H1 (cell line): Measurements from ENCODE around the gene CXCL1. TPM values are rescaled to one million over a fixed set of nuclear protein-coding genes. Genes with fewer than 3 reads are reported as not detected.

Experiments used
- CTCF ChIA-PET: fragments of 300-600 bp; sonication (Branson Sonifier 250); formaldehyde crosslinking; loops from one replicate; lab custom pipeline; 2021; ENCODE audit not compliant: partially characterized antibody; lab: Charles Lee
- POLR2A ChIA-PET: fragments of 300-600 bp; sonication (Branson Sonifier 250); formaldehyde crosslinking; loops from one replicate; lab custom pipeline; 2021; ENCODE audit warnings: inconsistent platforms; ENCODE audit not compliant: partially characterized antibody; lab: Charles Lee
- DNase-seq, 2 experiments: peaks; one replicate each; pipeline versions ENCODE4 v3.0.0 to v3.0.0-alpha.2; 2010 to 2022; ENCODE audit warnings: low spot score in 2 of 2, low read depth in 1 of 2, mixed read lengths in 1 of 2
- FAIRE-seq: peaks from 2 replicates; lab custom pipeline; 2011; peaks lifted over from hg19 to GRCh38; lab: Jason Lieb, UNC
- H2AFZ ChIP-seq: 2 replicates; pipeline ENCODE4 v1.8.1; 2012; ENCODE audit warnings: low read length, inconsistent platforms
- H2AK5ac ChIP-seq: 2 replicates; pipeline ENCODE4 v1.6.1; 2013; ENCODE audit warnings: low read depth, low read length
- H2BK120ac ChIP-seq: replicated peaks from 2 replicates; pipeline ENCODE3; 2013; ENCODE audit warnings: low read depth, low read length, inconsistent platforms
- H2BK12ac ChIP-seq: 2 replicates; pipeline ENCODE4 v1.6.1; 2013; ENCODE audit warnings: low read depth, low read length
- H2BK15ac ChIP-seq: 2 replicates; pipeline ENCODE4 v1.6.1; 2013; ENCODE audit warnings: low read length
- H2BK20ac ChIP-seq: 2 replicates; pipeline ENCODE4 v1.6.1; 2013; ENCODE audit warnings: low read length
- H2BK5ac ChIP-seq: 2 replicates; pipeline ENCODE4 v1.6.1; 2013; ENCODE audit warnings: low read depth, low read length
- H3K14ac ChIP-seq: 2 replicates; pipeline ENCODE4 v1.6.1; 2013; ENCODE audit warnings: inconsistent platforms; ENCODE audit not compliant: insufficient read length
- H3K18ac ChIP-seq: 2 replicates; pipeline ENCODE4 v1.6.1; 2013; ENCODE audit warnings: low read length; ENCODE audit errors: extremely low read depth
- H3K23ac ChIP-seq: 2 replicates; pipeline ENCODE4 v1.6.1; 2013; ENCODE audit warnings: inconsistent platforms; ENCODE audit not compliant: insufficient read length
- H3K23me2 ChIP-seq: 2 replicates; pipeline ENCODE4 v1.6.1; 2013; ENCODE audit warnings: low read depth, low read length
- H3K27ac ChIP-seq: 2 replicates; pipeline ENCODE4 v1.6.1; 2011; ENCODE audit warnings: low read depth, low read length, inconsistent platforms
- H3K27me3 ChIP-seq, 4 experiments: replicated peaks in 1 of 4; 1 replicate in 1 of 4; 2 replicates in 3 of 4; pipeline versions ENCODE4 v1.6.1 to v1.8.1; 2011 to 2013; ENCODE audit warnings: low read length in 3 of 4, mild to moderate bottlenecking in 3 of 4, inconsistent platforms in 2 of 4, mixed read lengths in 2 of 4, moderate library complexity in 1 of 4; ENCODE audit not compliant: control insufficient read depth in 3 of 4, insufficient read depth in 3 of 4; ENCODE audit errors: extremely low read depth in 1 of 4
- H3K36me3 ChIP-seq, 4 experiments: 2 replicates each; pipeline versions ENCODE4 v1.6.1 to v1.8.1; 2011 to 2013; ENCODE audit warnings: mild to moderate bottlenecking in 4 of 4, low read length in 3 of 4, moderate library complexity in 2 of 4, control low read depth in 1 of 4, inconsistent platforms in 1 of 4; ENCODE audit not compliant: insufficient read depth in 4 of 4, control insufficient read depth in 2 of 4
- H3K4ac ChIP-seq: replicated peaks from 2 replicates; pipeline ENCODE3; 2013; ENCODE audit warnings: low read length, low read depth, mixed read lengths, inconsistent platforms; ENCODE audit not compliant: insufficient read length
- H3K4me1 ChIP-seq, 4 experiments: replicated peaks in 1 of 4; 1 replicate in 1 of 4; 2 replicates in 3 of 4; pipeline versions ENCODE4 v1.6.1 to v1.8.1; 2011 to 2013; ENCODE audit warnings: low read length in 3 of 4, inconsistent platforms in 2 of 4, mixed read lengths in 1 of 4; ENCODE audit not compliant: insufficient read depth in 4 of 4, control insufficient read depth in 3 of 4
- H3K4me2 ChIP-seq, 2 experiments: 2 replicates each; pipeline versions ENCODE4 v1.6.1 to v1.8.1; 2011 to 2013; ENCODE audit warnings: low read depth in 2 of 2, low read length in 2 of 2, control low read depth in 1 of 2, inconsistent platforms in 1 of 2, mild to moderate bottlenecking in 1 of 2; ENCODE audit not compliant: insufficient read depth in 1 of 2
- H3K4me3 ChIP-seq, 4 experiments: fragments of 200-600, 300-600 bp in 1 of 4; sonication (generic), shearing (Covaris generic), sonication (Bioruptor Twin) in 1 of 4; 2 replicates each; pipeline versions ENCODE4 v1.5.1 to v1.8.1; 2011 to 2016; ENCODE audit warnings: low read length in 4 of 4, low read depth in 3 of 4, control low read depth in 2 of 4, inconsistent platforms in 2 of 4, mild to moderate bottlenecking in 2 of 4, mixed read lengths in 1 of 4, moderate library complexity in 1 of 4; ENCODE audit not compliant: insufficient read depth in 2 of 4; ENCODE audit errors: extremely low read depth in 1 of 4
- H3K56ac ChIP-seq: replicated peaks from 2 replicates; pipeline ENCODE3; 2013; ENCODE audit warnings: low read depth, mild to moderate bottlenecking, mixed read lengths, low read length, inconsistent platforms; ENCODE audit not compliant: insufficient read length
- H3K79me1 ChIP-seq: 2 replicates; pipeline ENCODE4 v1.6.1; 2013; ENCODE audit warnings: low read depth, low read length, control low read depth
- H3K79me2 ChIP-seq, 2 experiments: 2 replicates each; pipeline versions ENCODE4 v1.6.1 to v1.8.1; 2012 to 2013; ENCODE audit warnings: low read length in 2 of 2, mild to moderate bottlenecking in 2 of 2, inconsistent platforms in 1 of 2; ENCODE audit not compliant: insufficient read depth in 2 of 2, control insufficient read depth in 1 of 2
- H3K9ac ChIP-seq, 4 experiments: replicated peaks in 1 of 4; 1 replicate in 1 of 4; 2 replicates in 3 of 4; pipeline versions ENCODE4 v1.6.1 to v1.8.1; 2011 to 2013; ENCODE audit warnings: low read depth in 3 of 4, low read length in 3 of 4, control low read depth in 2 of 4, mild to moderate bottlenecking in 2 of 4, moderate library complexity in 2 of 4, inconsistent platforms in 1 of 4; ENCODE audit errors: extremely low read depth in 1 of 4
- H3K9me3 ChIP-seq, 2 experiments: 2 replicates each; pipeline versions ENCODE4 v1.6.1 to v1.8.1; 2012 to 2013; ENCODE audit warnings: mild to moderate bottlenecking in 2 of 2, moderate library complexity in 2 of 2, control low read depth in 1 of 2, inconsistent platforms in 1 of 2, low read depth in 1 of 2, low read length in 1 of 2, mixed read lengths in 1 of 2; ENCODE audit not compliant: insufficient read depth in 2 of 2
- H4K20me1 ChIP-seq, 2 experiments: replicated peaks in 1 of 2; 2 replicates each; pipeline versions ENCODE3 to v1.8.1; 2011 to 2013; ENCODE audit warnings: inconsistent platforms in 2 of 2, low read length in 2 of 2, mild to moderate bottlenecking in 1 of 2; ENCODE audit not compliant: insufficient read depth in 2 of 2, control insufficient read depth in 1 of 2
- H4K5ac ChIP-seq: 2 replicates; pipeline ENCODE4 v1.6.1; 2013; ENCODE audit warnings: low read length, low read depth, mixed read lengths, inconsistent platforms; ENCODE audit not compliant: insufficient read length
- H4K8ac ChIP-seq: 2 replicates; pipeline ENCODE4 v1.8.0; 2013; ENCODE audit warnings: mild to moderate bottlenecking, moderate library complexity, low read length, inconsistent platforms; ENCODE audit not compliant: insufficient read depth; ENCODE audit errors: extremely low read depth
- H4K91ac ChIP-seq: replicated peaks from 2 replicates; pipeline ENCODE3; 2013; ENCODE audit warnings: low read length, mixed read lengths, inconsistent platforms; ENCODE audit not compliant: insufficient read length
- CBX8 ChIP-seq: fragments of 300-800, 300-1000 bp; sonication (generic); IDR thresholded peaks from 2 replicates; pipeline ENCODE4 v1.7.1; 2016; ENCODE audit warnings: low read depth, low read length, borderline replicate concordance
- HDAC2 ChIP-seq, 2 experiments: fragments of 300-600 bp in 1 of 2; sonication (generic) in 1 of 2; IDR thresholded peaks; 2 replicates each; pipeline ENCODE4 v1.6.1; 2011 to 2012; ENCODE audit warnings: low read depth in 2 of 2, low read length in 2 of 2, mild to moderate bottlenecking in 2 of 2, moderate library complexity in 2 of 2, borderline replicate concordance in 1 of 2, inconsistent platforms in 1 of 2
- WGBS, 2 experiments: shearing (Covaris generic) in 1 of 2; methylation state at CpG; one replicate each; pipeline versions ENCODE4 v1.1.6 to v1.1.7; 2013 to 2015; ENCODE audit warnings: low lambda C conversion rate in 2 of 2, mixed read lengths in 2 of 2, inconsistent platforms in 1 of 2, low coverage in 1 of 2, missing lambda C conversion rate in 1 of 2; ENCODE audit not compliant: insufficient replicate concordance in 2 of 2, insufficient coverage in 1 of 2, insufficient read length in 1 of 2; ENCODE audit errors: extremely low coverage in 1 of 2, missing lambda C conversion rate in 1 of 2; 5-methylcytosine and 5-hydroxymethylcytosine counted together
- polyA plus RNA-seq, 7 experiments: library from polyadenylated mRNA; depleted of rRNA in 3 of 7; stranded (reverse) in 5 of 7; unstranded in 2 of 7; fragments of >200 nt in 5 of 7; fragments of 200-250 nt in 2 of 7; gene quantifications; 1 replicate in 5 of 7; 2 replicates in 1 of 7; 4 replicates in 1 of 7; pipeline versions ENCODE4 v1.2.1 to v1.2.3, GENCODE V29; 2011 to 2013; ENCODE audit warnings: missing spikeins in 2 of 7, mixed read lengths in 2 of 7
- total RNA-seq: library from RNA; stranded (reverse); fragmentation: NEBNext Ultra II Directional; extraction: Animal tissue kit (Norgen Biotek cat#: 25700); gene quantifications from 2 replicates; pipeline ENCODE4 v1.2.1, GENCODE V29; 2021
- TF ChIP-seq, protein P1 (sequence below): IDR thresholded peaks from 2 replicates; pipeline ENCODE4 v1.6.1; 2012; ENCODE audit warnings: low read length, inconsistent platforms

Gene CXCL1
- total and polyA plus RNA-seq, 2 of the 8 experiments (the other 6 are each of a cell fraction or from before 2014, with no cell fraction given): 0.77 to 0.80 TPM

DNA sequence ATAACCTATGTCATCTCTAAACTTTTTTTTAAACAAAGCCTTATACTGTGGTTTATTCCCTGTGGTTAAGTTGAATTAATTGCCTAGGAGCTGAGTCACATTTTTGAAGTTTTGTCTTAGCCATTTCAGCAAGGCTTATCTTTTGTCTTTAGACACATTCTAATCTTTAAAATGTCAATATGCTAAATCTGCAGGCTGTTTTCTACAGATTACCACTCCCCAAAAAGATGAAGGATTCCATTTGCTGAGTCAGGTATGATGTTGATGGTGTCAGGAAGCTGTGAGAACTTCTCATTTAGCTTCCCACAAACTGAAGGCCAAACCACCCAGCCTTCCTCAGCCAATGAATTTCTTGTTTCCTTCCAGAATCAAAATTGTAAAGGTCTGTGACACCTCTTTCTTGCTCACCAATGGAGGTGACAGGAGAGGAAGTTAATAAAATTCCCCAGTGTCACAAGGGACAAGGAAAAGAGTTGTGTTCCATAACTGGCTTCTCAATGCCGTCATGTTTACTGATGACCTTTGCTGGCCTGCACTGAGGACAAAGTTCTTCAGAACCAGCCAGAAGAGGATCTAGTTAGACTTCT, 36.4 kb upstream of the CXCL1 start:
- no peak overlapping the region for H3K56ac ChIP-seq
- no peak overlapping the region for H3K18ac ChIP-seq
- H3K27me3 ChIP-seq: no peaks in the 10 kb centered on the region; a peak in 1 of 7 replicates
- no peak overlapping the region for H3K14ac ChIP-seq
- no peaks in the 10 kb centered on the region for H3K4me1 ChIP-seq
- H2BK5ac ChIP-seq: no peak overlapping the region
- H3K4ac ChIP-seq: no peak overlapping the region
- 93% methylated on average over 1 of the region's 1 CpG; no CpG with 5 or more reads in 1 of the 2 experiments for WGBS, 2 experiments
- H3K79me1 ChIP-seq: no peaks in the 10 kb centered on the region
- no peak overlapping the region for H3K4me3 ChIP-seq
- ChIA-PET CTCF (no interaction called here), POLR2A (no interaction called here)
- H2BK120ac ChIP-seq: no peak overlapping the region
- H3K9ac ChIP-seq: no peak overlapping the region
- H3K9me3 ChIP-seq: 0 out of 4 replicates have a peak, but pooled peaks cover 0 to under 1% of the 10 kb centered on the region in 2 experiments
- no peak overlapping the region for H4K8ac ChIP-seq
- H2AFZ ChIP-seq: peak overlapping the region; percentile 76; the same call in 1 of the 2 replicates
- TF ChIP-seq, protein P1, sequence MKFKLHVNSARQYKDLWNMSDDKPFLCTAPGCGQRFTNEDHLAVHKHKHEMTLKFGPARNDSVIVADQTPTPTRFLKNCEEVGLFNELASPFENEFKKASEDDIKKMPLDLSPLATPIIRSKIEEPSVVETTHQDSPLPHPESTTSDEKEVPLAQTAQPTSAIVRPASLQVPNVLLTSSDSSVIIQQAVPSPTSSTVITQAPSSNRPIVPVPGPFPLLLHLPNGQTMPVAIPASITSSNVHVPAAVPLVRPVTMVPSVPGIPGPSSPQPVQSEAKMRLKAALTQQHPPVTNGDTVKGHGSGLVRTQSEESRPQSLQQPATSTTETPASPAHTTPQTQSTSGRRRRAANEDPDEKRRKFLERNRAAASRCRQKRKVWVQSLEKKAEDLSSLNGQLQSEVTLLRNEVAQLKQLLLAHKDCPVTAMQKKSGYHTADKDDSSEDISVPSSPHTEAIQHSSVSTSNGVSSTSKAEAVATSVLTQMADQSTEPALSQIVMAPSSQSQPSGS: no peak
- TF ChIP-seq CBX8: no peak
- no peak for TF ChIP-seq HDAC2 (IDR thresholded peaks at IDR 0.05; ENCODE audit: borderline replicate concordance in 1 of 2, low read depth in 2 of 2, low read length in 2 of 2)
- no peak overlapping the region for H2BK20ac ChIP-seq
- no peak overlapping the region for H4K91ac ChIP-seq
- no peaks in the 10 kb centered on the region; a peak in 1 of 8 replicates for H3K36me3 ChIP-seq
- FAIRE-seq (no peak), DNase-seq (no peak)
- no peak overlapping the region for H2BK15ac ChIP-seq
- H4K20me1 ChIP-seq: no peaks in the 10 kb centered on the region
- H2AK5ac ChIP-seq: no peak overlapping the region
- no peak overlapping the region for H3K27ac ChIP-seq
- no peak overlapping the region for H4K5ac ChIP-seq
- H3K23me2 ChIP-seq: peaks cover 4% of the 10 kb centered on the region; the same call in 1 of the 2 replicates
- H3K79me2 ChIP-seq: no peaks in the 10 kb centered on the region
- no peak overlapping the region for H3K4me2 ChIP-seq
- no peak overlapping the region for H3K23ac ChIP-seq
- H2BK12ac ChIP-seq: no peak overlapping the region
